Prostate gland (tissue), 2 donors: ENCODE results near the gene GPATCH4. TPM values are rescaled to one million over a fixed set of nuclear protein-coding genes. Genes with fewer than 3 reads are reported as not detected.

Experiments used
- DNase-seq: peaks from one replicate; pipeline ENCODE4 v3.0.0-alpha.2; 2019; ENCODE audit warnings: low spot score
- H3K27ac ChIP-seq, 2 donors: fragments of 200-600 bp; sonication (generic); 2 replicates each; pipeline ENCODE4 v1.5.1; 2017 to 2019
- H3K27me3 ChIP-seq: fragments of 200-600 bp; sonication (generic); replicated peaks from 2 replicates; pipeline ENCODE4 v1.5.1; 2019; ENCODE audit not compliant: insufficient read depth
- H3K36me3 ChIP-seq, 2 donors: fragments of 200-600 bp; sonication (generic); 1 replicate in 1 of 2; 2 replicates in 1 of 2; pipeline versions ENCODE4 v1.5.1 to v1.8.1; 2017 to 2019
- H3K4me1 ChIP-seq: fragments of 200-600 bp; sonication (generic); replicated peaks from 2 replicates; pipeline ENCODE4 v1.5.1; 2019
- H3K4me3 ChIP-seq, 2 donors: fragments of 200-600 bp; sonication (generic); 2 replicates each; pipeline ENCODE4 v1.5.1; 2017 to 2019
- H3K9me3 ChIP-seq: fragments of 200-600 bp; sonication (generic); 2 replicates; pipeline ENCODE4 v1.5.1; 2017
- CTCF ChIP-seq, 4 experiments: fragments of 200-600 bp in 2 of 4; fragments of 450-650 bp in 2 of 4; sonication (generic) in 2 of 4; IDR thresholded peaks; 1 replicate in 3 of 4; 2 replicates in 1 of 4; pipeline ENCODE4 v1.5.1; 2016 to 2019; ENCODE audit warnings: antibody characterized with exemption in 4 of 4, mild to moderate bottlenecking in 2 of 4, moderate library complexity in 2 of 4
- POLR2A ChIP-seq: fragments of 450-650 bp; IDR thresholded peaks from one replicate; pipeline ENCODE4 v1.6.1; 2016; ENCODE audit warnings: antibody characterized with exemption, mild to moderate bottlenecking
- POLR2AphosphoS5 ChIP-seq: sonication (generic); formaldehyde crosslinking; IDR thresholded peaks from one replicate; pipeline ENCODE4 v1.6.1; 2017; ENCODE audit warnings: antibody characterized with exemption
- WGBS: methylation state at CpG from one replicate; pipeline ENCODE4 v1.1.5; 2018; 5-methylcytosine and 5-hydroxymethylcytosine counted together
- intact Hi-C: fragments of 100-400 bp; cut with DNase I; formaldehyde crosslinking; loops from one replicate; pipeline ENCODE4 v1.14.2; 2022
- total RNA-seq, 2 donors: library from RNA; depleted of rRNA; stranded (reverse); fragments of >200 nt; gene quantifications; one replicate each; pipeline ENCODE4 v1.1.0, GENCODE V29; 2016

GPATCH4 gene
- total RNA-seq, 2 donors from 2014 or later = 20.9 to 27.5 TPM

GRCh38 chr1:156645666-156646065 lies 44.4 kb upstream of the GPATCH4 start:
- Histone ChIP-seq H3K4me1 (no peaks in the 10 kb centered on the region), H3K27me3 (peaks cover 20% of the 10 kb centered on the region), H3K36me3 (no peaks in the 10 kb centered on the region), H3K27ac (no peak overlapping the region), H3K9me3 (no peaks in the 10 kb centered on the region), H3K4me3 (no peak overlapping the region)
- 90% methylated on average over 1 of the region's 1 CpG for WGBS
- TF ChIP-seq POLR2A (no peak), POLR2AphosphoS5 (no peak), CTCF (IDR thresholded peaks at IDR 0.05) (no peak)
- intact Hi-C loops = no loop called here
- no peak for DNase-seq

- no peak for DNase-seq
- Histone ChIP-seq H3K27me3 (peaks cover 20% of the 10 kb centered on the region), H3K27ac (no peak overlapping the region), H3K36me3 (no peaks in the 10 kb centered on the region), H3K4me1 (no peaks in the 10 kb centered on the region), H3K9me3 (no peaks in the 10 kb centered on the region), H3K4me3 (no peak overlapping the region)
- TF ChIP-seq POLR2A = no peak
- no peak for TF ChIP-seq POLR2AphosphoS5
- TF ChIP-seq CTCF (IDR thresholded peaks at IDR 0.05) = no peak
- intact Hi-C loops = no loop called here
- WGBS = 32% methylated on average over 3 of the region's 3 CpGs
Observed at GRCh38 chr1:156645056-156645455, 43.8 kb upstream of the GPATCH4 start.

- Histone ChIP-seq H3K4me1 (no peaks in the 10 kb centered on the region), H3K27ac (no peak overlapping the region), H3K9me3 (no peaks in the 10 kb centered on the region), H3K36me3 (no peaks in the 10 kb centered on the region), H3K4me3 (no peak overlapping the region), H3K27me3 (peaks cover 23% of the 10 kb centered on the region)
- DNase-seq = no peak
- intact Hi-C loops = no loop called here
- WGBS = 63% methylated on average over 1 of the region's 1 CpG
- TF ChIP-seq POLR2A (no peak), POLR2AphosphoS5 (no peak), CTCF (IDR thresholded peaks at IDR 0.05) (no peak)
Observed at GRCh38 chr1:156644640-156645039, 43.4 kb upstream of the GPATCH4 start.

GRCh38 chr1:156644146-156644545 lies 42.9 kb upstream of the GPATCH4 start:
- Histone ChIP-seq H3K4me1 (no peaks in the 10 kb centered on the region), H3K36me3 (no peaks in the 10 kb centered on the region), H3K9me3 (no peaks in the 10 kb centered on the region), H3K27ac (no peak overlapping the region), H3K4me3 (no peak overlapping the region), H3K27me3 (peaks cover 26% of the 10 kb centered on the region)
- TF ChIP-seq POLR2AphosphoS5 (no peak), CTCF (IDR thresholded peaks at IDR 0.05) (no peak), POLR2A (no peak)
- intact Hi-C loops = no loop called here
- DNase-seq = no peak
- WGBS = 82% methylated on average over 3 of the region's 3 CpGs

GRCh38 chr1:156643778-156644092 lies 42.5 kb upstream of the GPATCH4 start:
- no peak overlapping the region for H3K4me3 ChIP-seq
- no peaks in the 10 kb centered on the region for H3K36me3 ChIP-seq
- H3K27me3 ChIP-seq = peaks cover 26% of the 10 kb centered on the region
- no peaks in the 10 kb centered on the region for H3K9me3 ChIP-seq
- no peak for DNase-seq
- H3K4me1 ChIP-seq = no peaks in the 10 kb centered on the region
- intact Hi-C loops = no loop called here
- TF ChIP-seq CTCF (IDR thresholded peaks at IDR 0.05) (no peak), POLR2AphosphoS5 (no peak), POLR2A (no peak)
- 82% methylated on average over 7 of the region's 7 CpGs for WGBS
- no peak overlapping the region for H3K27ac ChIP-seq
